KMS-11 (cell line): ENCODE measurements around the gene NSMCE4A.

Source experiments
- H2AFZ ChIP-seq: fragments of 200-600 bp; sonication (generic); 2 replicates; pipeline ENCODE4 v1.6.1; 2016; ENCODE audit warnings: antibody characterized with exemption, mixed run types, low read depth
- H3K27ac ChIP-seq: fragments of 200-600 bp; sonication (generic); 2 replicates; pipeline ENCODE4 v1.6.1; 2016; ENCODE audit warnings: mild to moderate bottlenecking, mixed run types
- H3K27me3 ChIP-seq: fragments of 200-600 bp; sonication (generic); 2 replicates; pipeline ENCODE4 v1.6.1; 2017; ENCODE audit warnings: mild to moderate bottlenecking, low read depth, mixed run types, moderate library complexity; ENCODE audit not compliant: insufficient read depth
- H3K36me3 ChIP-seq: fragments of 200-600 bp; sonication (generic); 2 replicates; pipeline ENCODE4 v1.6.1; 2017; ENCODE audit warnings: mild to moderate bottlenecking, mixed run types; ENCODE audit not compliant: insufficient read depth
- H3K4me1 ChIP-seq: fragments of 200-600 bp; sonication (generic); 2 replicates; pipeline ENCODE4 v1.6.1; 2016; ENCODE audit warnings: mild to moderate bottlenecking, low read depth, mixed run types; ENCODE audit not compliant: poor library complexity, severe bottlenecking
- H3K4me2 ChIP-seq: fragments of 200-600 bp; sonication (generic); 2 replicates; pipeline ENCODE4 v1.7.0; 2016; ENCODE audit warnings: mild to moderate bottlenecking, mixed run types
- H3K4me3 ChIP-seq: fragments of 200-600 bp; sonication (generic); IDR thresholded peaks from 2 replicates; pipeline ENCODE4 v1.6.1; 2017; ENCODE audit warnings: low read depth, low read length, mixed read lengths; ENCODE audit not compliant: insufficient read depth
- H3K79me2 ChIP-seq: fragments of 200-600 bp; sonication (generic); 2 replicates; pipeline ENCODE4 v1.6.1; 2016; ENCODE audit warnings: low read depth, mixed run types; ENCODE audit not compliant: insufficient read depth
- H3K9ac ChIP-seq: fragments of 200-600 bp; sonication (generic); 2 replicates; pipeline ENCODE4 v1.6.1; 2016; ENCODE audit warnings: mild to moderate bottlenecking, mixed run types
- H4K20me1 ChIP-seq: fragments of 200-600 bp; sonication (generic); 2 replicates; pipeline ENCODE4 v1.6.1; 2016; ENCODE audit warnings: mild to moderate bottlenecking, mixed run types; ENCODE audit not compliant: insufficient read depth
- CTCF ChIP-seq: fragments of 200-600 bp; sonication (generic); conservative IDR thresholded peaks from 2 replicates; pipeline ENCODE4 v1.6.1; 2017; ENCODE audit warnings: low read depth, mild to moderate bottlenecking, antibody characterized with exemption, low read length, moderate library complexity, mixed read lengths

The NSMCE4A gene

GRCh38 chr10:121965996-121966395 lies 9.0 kb downstream of the NSMCE4A start:
- Histone ChIP-seq H3K27ac (no peak overlapping the region), H3K36me3 (peaks cover 8% of the 10 kb centered on the region), H3K4me2 (no peak overlapping the region), H3K4me3 (no peak overlapping the region), H3K27me3 (no peaks in the 10 kb centered on the region), H3K9ac (no peak overlapping the region), H3K4me1 (no peaks in the 10 kb centered on the region), H4K20me1 (no peaks in the 10 kb centered on the region), H3K79me2 (no peaks in the 10 kb centered on the region), H2AFZ (no peak overlapping the region)
- no peak for TF ChIP-seq CTCF

GRCh38 chr10:121961456-121961855 lies 13.6 kb downstream of the NSMCE4A start:
- H3K27ac ChIP-seq = no peak overlapping the region
- H3K36me3 ChIP-seq = peaks cover 1% of the 10 kb centered on the region; the same call in 1 of the 2 replicates
- H3K4me3 ChIP-seq = no peak overlapping the region
- no peak for TF ChIP-seq CTCF
- no peaks in the 10 kb centered on the region for H3K4me1 ChIP-seq
- H3K9ac ChIP-seq = no peak overlapping the region
- no peak overlapping the region for H2AFZ ChIP-seq
- no peak overlapping the region for H3K4me2 ChIP-seq
- no peaks in the 10 kb centered on the region for H3K27me3 ChIP-seq
- H4K20me1 ChIP-seq = no peaks in the 10 kb centered on the region
- H3K79me2 ChIP-seq = no peaks in the 10 kb centered on the region

GRCh38 chr10:121959671-121960070 lies 15.3 kb downstream of the NSMCE4A start:
- H3K36me3 ChIP-seq = no peaks in the 10 kb centered on the region
- no peak overlapping the region for H3K27ac ChIP-seq
- H4K20me1 ChIP-seq = no peaks in the 10 kb centered on the region
- no peak overlapping the region for H3K4me3 ChIP-seq
- no peaks in the 10 kb centered on the region for H3K4me1 ChIP-seq
- no peaks in the 10 kb centered on the region for H3K79me2 ChIP-seq
- no peaks in the 10 kb centered on the region for H3K27me3 ChIP-seq
- no peak overlapping the region for H3K4me2 ChIP-seq
- H3K9ac ChIP-seq = no peak overlapping the region
- no peak for TF ChIP-seq CTCF
- no peak overlapping the region for H2AFZ ChIP-seq

GRCh38 chr10:121956111-121957061 lies 18.6 kb downstream of the NSMCE4A start:
- Histone ChIP-seq H3K79me2 (no peaks in the 10 kb centered on the region), H2AFZ (no peak overlapping the region), H3K4me3 (no peak overlapping the region), H3K4me2 (no peak overlapping the region), H3K27ac (no peak overlapping the region), H3K4me1 (no peaks in the 10 kb centered on the region), H3K27me3 (no peaks in the 10 kb centered on the region), H3K9ac (no peak overlapping the region), H4K20me1 (no peaks in the 10 kb centered on the region), H3K36me3 (no peaks in the 10 kb centered on the region)
- TF ChIP-seq CTCF = no peak
